ENCODE measurements around the gene FAM83E.

FAM83E gene

DNA sequence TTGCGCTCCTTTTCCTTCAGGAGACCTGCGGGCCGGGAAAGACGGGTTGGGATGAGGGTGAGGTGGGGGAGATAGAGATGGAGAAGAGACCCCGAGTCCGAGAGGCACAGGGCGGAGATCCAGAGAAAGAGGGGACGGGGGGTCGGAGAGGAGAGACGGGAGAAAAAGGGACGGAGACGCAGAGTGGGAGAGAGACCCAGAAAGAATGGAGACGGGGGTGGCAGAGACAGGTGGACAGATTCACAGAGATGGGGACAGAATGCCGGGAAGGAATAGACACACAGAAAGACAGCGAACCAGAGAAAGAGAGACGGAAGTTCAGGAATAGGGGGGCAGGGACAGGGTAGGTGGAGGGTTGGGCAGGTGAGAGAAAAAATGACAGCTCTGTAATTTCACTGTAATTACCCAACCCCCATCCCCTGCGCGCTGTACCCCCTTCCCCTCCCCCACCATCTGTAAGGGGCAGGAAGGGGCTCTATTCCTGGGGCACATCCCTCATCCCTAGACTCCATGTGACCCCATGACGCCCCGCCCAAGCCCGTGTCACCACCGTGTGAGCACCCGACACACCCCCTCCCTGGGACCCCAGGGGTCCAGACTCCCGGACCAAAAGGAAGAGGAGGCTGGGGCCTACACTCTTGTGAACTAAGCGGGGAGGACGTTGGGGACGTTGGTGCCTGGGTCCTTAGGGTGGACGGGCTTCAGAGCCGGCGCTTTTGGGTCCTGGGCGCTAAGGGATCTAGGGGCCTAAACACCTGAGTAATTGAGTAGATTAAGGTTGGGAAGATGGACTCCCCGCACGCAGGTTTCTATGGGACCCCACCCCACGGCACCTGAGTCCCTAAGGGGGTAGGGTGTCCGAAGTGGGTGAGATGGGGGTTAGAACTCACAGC is 21.3 kb upstream of the FAM83E start:
- intact Hi-C loops (cut with DNase I; ENCODE audit: low total_unique reads): no loop called here
- Histone ChIP-seq H3K4me3 (peak overlapping the region; percentile 73 to 75), H3K4me1 (peaks cover 5 to 54% (median 43%) of the 10 kb centered on the region in 4 donors), H3K27ac (peak overlapping the region; percentile 91 to 96), H3K27me3 (no peaks in the 10 kb centered on the region), H3K36me3 (peaks cover 0 to 12% (median 0%) of the 10 kb centered on the region in 3 donors), H3K9me3 (no peaks in the 10 kb centered on the region)
- TF ChIP-seq, protein P1, sequence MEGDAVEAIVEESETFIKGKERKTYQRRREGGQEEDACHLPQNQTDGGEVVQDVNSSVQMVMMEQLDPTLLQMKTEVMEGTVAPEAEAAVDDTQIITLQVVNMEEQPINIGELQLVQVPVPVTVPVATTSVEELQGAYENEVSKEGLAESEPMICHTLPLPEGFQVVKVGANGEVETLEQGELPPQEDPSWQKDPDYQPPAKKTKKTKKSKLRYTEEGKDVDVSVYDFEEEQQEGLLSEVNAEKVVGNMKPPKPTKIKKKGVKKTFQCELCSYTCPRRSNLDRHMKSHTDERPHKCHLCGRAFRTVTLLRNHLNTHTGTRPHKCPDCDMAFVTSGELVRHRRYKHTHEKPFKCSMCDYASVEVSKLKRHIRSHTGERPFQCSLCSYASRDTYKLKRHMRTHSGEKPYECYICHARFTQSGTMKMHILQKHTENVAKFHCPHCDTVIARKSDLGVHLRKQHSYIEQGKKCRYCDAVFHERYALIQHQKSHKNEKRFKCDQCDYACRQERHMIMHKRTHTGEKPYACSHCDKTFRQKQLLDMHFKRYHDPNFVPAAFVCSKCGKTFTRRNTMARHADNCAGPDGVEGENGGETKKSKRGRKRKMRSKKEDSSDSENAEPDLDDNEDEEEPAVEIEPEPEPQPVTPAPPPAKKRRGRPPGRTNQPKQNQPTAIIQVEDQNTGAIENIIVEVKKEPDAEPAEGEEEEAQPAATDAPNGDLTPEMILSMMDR (IDR thresholded peaks at IDR 0.05): no peak
- DNase-seq: peak; percentile 62 to 83

DNA sequence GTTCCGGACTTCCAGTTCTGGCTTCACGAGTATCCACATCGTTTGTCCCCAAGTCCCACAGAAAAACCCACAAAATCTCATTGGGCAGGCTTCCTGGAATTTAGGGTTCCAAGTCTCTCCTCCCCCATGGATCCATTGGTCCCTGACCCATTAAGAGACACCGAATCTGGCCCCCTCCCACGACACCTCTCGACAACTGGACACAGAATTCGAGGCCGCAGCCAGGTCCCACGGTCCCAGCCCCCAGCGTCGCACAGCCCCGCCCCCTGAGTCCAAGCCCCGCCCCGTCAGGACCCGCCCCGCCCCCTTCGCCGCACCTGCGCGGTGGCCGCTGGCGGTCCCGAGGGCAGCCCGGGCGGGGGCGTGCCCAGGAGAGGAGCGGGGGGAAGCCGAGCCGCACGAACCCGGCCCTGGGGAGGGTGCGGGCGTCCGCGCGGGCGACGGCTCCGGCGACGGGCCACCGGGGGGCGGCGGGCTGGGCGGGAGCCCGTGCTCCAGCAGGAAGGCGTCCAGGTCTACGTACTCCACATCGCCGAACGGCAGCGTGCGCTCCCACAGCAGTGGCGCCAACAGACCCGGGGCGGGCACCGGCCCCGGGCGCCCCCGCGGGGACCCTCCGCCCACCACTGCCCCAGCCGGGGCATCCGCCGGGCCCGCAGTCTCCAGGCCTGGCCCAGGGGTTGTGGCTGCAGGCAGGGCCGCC is 20.5 kb upstream of the FAM83E start:
- TF ChIP-seq, protein P1 (IDR thresholded peaks at IDR 0.05): no peak

DNA sequence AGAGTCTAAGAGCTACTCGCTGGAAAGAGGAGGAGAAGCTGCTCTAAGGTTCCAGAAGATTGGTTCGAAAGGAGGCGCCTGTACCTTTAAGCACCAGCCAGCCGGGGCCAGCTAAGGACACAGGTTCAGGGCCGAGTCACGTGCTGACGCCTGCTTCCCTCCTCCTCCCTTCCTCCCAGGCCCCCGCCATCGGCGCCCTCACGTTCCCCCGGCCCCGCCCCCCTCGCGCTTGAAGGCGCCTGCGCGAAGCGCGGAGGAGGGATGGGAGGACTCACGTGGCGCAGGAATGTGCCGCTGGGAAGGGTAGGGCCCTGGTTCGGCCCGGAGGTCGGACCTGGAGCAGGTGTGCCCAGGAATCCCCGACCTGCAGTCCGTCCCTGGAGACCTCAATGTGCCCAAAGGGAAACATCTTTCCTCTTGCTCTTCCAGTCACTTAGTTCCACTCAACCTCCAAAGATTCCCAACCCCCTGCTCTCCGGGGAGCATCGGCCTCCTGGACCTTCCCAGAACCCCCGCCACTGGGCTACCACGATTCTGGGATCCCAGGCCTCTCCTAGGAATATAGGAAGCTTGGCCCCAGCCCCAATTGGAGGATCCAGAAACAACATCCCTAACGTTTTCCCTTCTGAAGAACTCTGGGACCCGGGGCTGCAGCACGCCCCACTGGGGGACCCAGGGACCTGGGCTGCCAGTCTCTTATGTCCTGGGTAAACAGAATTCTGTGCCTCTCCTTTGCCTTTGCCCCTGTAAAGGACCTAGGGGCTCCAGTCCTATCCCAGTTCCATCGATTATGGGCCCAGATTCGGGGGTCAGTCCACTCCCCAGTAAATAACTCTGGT is 19.8 kb upstream of the FAM83E start:
- DNase-seq: peak; percentile 97 to 99
- Histone ChIP-seq H3K4me3 (peak overlapping the region; percentile 73 to 75), H3K27ac (peak overlapping the region; percentile 91 to 96), H3K36me3 (peaks cover 0 to 28% (median 0%) of the 10 kb centered on the region in 3 donors), H3K9me3 (no peaks in the 10 kb centered on the region), H3K4me1 (peaks cover 5 to 65% (median 51%) of the 10 kb centered on the region in 4 donors), H3K27me3 (no peaks in the 10 kb centered on the region)
- intact Hi-C loops (cut with DNase I; ENCODE audit: low total_unique reads): no loop called here
- TF ChIP-seq, protein P1 (IDR thresholded peaks at IDR 0.05): no peak

More for the DNA sequence above, 20.5 kb upstream of the FAM83E start:
- Histone ChIP-seq H3K4me1 (peaks cover 5 to 57% (median 46%) of the 10 kb centered on the region in 4 donors), H3K27me3 (no peaks in the 10 kb centered on the region), H3K27ac (peak overlapping the region; percentile 91 to 96), H3K9me3 (no peaks in the 10 kb centered on the region), H3K36me3 (peaks cover 0 to 20% (median 0%) of the 10 kb centered on the region in 3 donors), H3K4me3 (peak overlapping the region; percentile 73 to 75)
- peak; percentile 62 to 90 for DNase-seq
- intact Hi-C loops (cut with DNase I; ENCODE audit: low total_unique reads): no loop called here

DNA sequence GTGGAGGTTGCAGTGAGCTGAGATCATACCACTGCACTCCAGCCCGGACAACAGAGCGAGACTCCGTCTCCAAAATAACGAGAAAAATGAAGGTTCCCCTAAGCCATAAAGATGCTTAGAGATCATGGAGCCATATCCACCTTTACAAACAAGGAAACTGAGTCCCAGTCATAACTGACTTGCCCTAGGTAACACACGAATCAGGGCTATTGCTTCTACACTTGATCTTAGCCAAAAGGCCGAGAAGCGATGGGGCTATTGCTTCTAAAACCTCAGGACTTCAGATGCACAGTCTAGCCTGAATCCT is 19.1 kb upstream of the FAM83E start:
- no peak for DNase-seq
- intact Hi-C loops (cut with DNase I; ENCODE audit: low total_unique reads): no loop called here
- no peaks in the 10 kb centered on the region for H3K27me3 ChIP-seq
- H3K9me3 ChIP-seq: no peaks in the 10 kb centered on the region
- TF ChIP-seq, protein P1 (IDR thresholded peaks at IDR 0.05): no peak
- peaks cover 5 to 65% (median 51%) of the 10 kb centered on the region in 4 donors for H3K4me1 ChIP-seq
- H3K36me3 ChIP-seq: peaks cover 0 to 35% (median 0%) of the 10 kb centered on the region in 3 donors
- peak overlapping the region; percentile 73 to 75 for H3K4me3 ChIP-seq
- H3K27ac ChIP-seq: peak overlapping the region; percentile 91 to 96
